ENCODE results near the gene FADS1.

DNA sequence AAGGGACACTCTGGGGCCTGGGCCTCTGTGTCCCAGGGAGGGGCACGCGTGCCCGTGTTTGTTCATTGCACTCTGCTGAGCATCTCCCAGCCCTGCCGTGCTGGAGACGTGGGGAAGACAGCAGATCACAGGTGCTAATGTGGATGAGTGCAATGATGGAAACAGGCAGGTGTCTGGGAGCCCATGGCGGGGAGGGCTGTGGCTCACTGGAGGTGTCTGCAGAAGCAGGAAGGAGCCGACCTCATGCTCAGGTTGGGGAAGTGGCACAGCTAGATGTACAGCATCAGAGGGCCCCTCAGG, 32.3 kb downstream of the FADS1 start:
- TF ChIP-seq, protein P1, sequence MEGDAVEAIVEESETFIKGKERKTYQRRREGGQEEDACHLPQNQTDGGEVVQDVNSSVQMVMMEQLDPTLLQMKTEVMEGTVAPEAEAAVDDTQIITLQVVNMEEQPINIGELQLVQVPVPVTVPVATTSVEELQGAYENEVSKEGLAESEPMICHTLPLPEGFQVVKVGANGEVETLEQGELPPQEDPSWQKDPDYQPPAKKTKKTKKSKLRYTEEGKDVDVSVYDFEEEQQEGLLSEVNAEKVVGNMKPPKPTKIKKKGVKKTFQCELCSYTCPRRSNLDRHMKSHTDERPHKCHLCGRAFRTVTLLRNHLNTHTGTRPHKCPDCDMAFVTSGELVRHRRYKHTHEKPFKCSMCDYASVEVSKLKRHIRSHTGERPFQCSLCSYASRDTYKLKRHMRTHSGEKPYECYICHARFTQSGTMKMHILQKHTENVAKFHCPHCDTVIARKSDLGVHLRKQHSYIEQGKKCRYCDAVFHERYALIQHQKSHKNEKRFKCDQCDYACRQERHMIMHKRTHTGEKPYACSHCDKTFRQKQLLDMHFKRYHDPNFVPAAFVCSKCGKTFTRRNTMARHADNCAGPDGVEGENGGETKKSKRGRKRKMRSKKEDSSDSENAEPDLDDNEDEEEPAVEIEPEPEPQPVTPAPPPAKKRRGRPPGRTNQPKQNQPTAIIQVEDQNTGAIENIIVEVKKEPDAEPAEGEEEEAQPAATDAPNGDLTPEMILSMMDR (IDR thresholded peaks at IDR 0.05): no peak
- no peak for TF ChIP-seq EP300 (IDR thresholded peaks at IDR 0.05)
- no peak for TF ChIP-seq POLR2A (IDR thresholded peaks at IDR 0.05)

All from stomach (tissue), 4 donors.